Choroid plexus epithelial cell (primary cell): ENCODE results near the gene MT1G.
"Not testable (repeated sequence)": the region's sequence is repeated elsewhere in the genome, so short reads cannot be mapped to it uniquely, and the experiment has no call there.

ENCODE experiments used
- DNase-seq: peaks from one replicate; pipeline ENCODE4 v3.0.0-alpha.2; 2010; ENCODE audit warnings: low read depth
- H3K4me3 ChIP-seq: 2 replicates; pipeline ENCODE4 v1.5.1; 2011; ENCODE audit warnings: low read depth, mild to moderate bottlenecking, control low read depth, low read length, moderate library complexity
- CTCF ChIP-seq: conservative IDR thresholded peaks from 2 replicates; pipeline ENCODE4 v1.5.1; 2011; ENCODE audit warnings: low read depth, mild to moderate bottlenecking, control low read depth, inconsistent platforms, low read length, moderate library complexity

Gene MT1G

DNA sequence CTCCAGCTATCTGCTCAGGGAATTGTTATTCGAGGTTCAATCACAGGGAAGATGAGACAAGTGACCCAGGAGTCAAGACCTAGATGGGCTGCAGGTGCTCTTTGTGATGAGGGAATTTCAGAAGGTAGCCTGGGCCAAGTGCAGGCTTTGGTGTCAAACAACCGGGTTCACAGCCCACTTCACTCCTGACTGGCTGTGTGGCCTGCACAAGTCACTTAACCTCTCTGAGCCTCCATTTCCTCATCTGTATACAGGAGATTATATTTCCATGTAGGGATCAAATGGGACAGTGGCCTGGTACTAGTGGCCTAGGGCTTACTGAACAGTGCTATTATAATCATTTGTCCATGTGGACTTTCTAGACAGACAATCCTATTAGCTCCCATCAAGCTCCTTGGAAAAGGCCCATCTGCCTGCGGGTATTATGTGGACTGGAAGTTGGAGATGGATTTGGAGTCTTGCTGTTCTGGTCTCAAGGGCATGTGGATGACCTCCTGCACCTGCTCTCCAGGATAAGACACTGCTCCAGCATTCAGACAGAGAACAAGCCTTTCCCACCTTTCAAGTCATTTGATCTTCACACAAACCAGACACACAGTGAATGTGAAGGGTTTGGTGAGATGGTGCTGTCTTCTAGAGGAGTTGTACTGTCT lies 11.3 kb upstream of the MT1G start:
- DNase-seq, result no peak
- no peak for TF ChIP-seq CTCF
- no peak overlapping the region for H3K4me3 ChIP-seq

DNA sequence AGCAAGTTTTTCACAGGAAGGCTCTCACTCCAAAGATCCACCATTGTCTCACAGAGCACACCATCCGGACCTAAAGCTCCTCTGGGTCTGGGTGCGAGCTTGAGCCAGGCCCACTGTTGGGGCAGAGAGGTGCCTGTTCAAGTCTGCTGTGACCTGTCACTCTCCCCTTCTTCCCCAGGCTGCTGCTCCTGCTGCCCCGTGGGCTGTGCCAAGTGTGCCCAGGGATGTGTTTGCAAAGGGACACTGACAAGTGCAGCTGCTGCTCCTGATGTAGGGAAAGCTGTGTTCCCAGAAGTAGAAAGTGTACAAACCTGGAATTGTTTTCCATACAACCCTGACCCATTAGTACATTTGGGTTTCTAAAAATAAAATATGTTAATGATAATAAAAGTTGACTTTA lies 9.6 kb upstream of the MT1G start:
- H3K4me3 ChIP-seq, result no peak overlapping the region
- no peak for DNase-seq
- no peak for TF ChIP-seq CTCF

DNA sequence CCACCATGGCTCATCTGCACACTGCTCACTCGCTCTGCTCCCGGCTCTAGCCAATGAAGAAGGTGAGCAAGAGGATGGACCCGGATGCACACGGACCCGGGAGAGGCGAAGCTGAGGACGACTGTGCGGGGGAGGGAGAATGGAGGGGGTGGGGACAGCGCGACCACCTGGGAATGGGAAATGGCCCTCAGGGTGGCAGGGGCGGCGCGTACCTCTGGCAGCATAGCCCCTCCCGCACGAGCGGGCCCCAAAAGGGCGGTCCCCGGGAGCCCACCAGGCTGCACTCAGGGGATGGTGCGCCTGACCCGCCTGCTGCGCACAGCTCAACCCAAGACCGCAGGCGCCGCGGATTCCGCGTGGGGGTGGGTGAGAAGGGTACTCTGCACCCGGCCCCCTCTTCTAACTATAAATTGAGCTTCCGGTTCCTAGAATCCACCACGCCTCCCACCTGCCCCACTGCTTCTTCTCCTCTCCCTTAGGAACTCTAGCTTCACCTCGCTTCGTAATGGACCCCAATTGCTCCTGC lies 7.9 kb upstream of the MT1G start:
- no peak for DNase-seq
- H3K4me3 ChIP-seq, result peak overlapping the region; percentile 30
- TF ChIP-seq CTCF, result no peak

GRCh38 chr16:56674570-56674969 lies 6.7 kb upstream of the MT1G start:
- H3K4me3 ChIP-seq, DNase-seq: not testable (repeated sequence)

DNA sequence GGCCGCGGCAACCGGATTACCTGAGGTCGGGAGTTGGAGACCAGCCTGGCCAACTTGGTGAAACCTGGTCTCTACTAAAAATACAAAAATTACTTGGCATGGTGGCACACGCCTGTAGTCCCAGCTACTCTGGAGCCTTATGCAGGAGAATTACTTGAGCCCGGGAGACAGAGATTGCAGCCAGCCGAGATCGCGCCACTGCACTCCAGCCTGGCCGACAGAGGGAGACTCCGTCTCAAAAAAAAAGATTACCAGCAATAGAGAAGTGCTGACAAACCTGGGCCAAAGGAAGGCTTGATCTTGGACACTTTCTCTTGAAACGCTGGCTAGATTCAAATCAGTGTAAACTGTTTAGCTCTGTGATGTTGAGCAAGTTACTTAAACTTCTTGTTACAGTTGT lies 6.1 kb upstream of the MT1G start:
- TF ChIP-seq CTCF, result peak; percentile 76

DNA sequence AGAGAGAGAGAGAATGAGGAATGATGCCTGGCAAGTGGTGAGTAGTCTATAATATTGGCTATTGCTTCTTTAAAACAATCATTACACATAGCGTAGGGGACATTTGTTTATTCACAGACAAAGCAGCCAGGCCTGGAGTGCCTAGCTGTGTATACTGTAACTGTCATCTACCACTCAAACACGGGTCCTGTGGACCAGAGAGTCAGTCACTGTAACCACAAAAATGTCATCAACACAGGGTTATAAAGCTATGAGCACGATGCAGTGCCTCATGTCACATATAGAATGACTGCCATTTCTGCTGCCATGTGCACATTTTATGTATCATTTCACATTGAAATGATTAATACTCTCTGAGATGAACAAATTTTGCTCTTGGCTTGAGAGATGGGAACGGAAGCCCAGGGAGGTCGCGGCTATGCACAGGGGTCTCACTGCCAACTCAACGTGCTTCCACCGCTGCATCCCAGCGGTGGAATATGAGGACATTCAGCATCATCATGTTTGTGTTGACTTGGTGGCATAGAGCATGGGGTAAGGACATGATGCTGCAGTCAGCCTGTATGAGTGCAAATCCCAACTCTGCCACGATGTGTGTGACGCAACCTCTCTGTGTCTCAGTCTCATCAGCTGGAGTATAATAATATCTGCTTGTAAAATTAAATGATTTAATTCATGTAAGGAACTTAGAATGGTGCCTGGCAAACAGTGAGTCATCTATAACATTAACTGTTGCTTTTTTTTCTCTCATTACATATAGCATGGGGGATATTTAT lies 5.1 kb upstream of the MT1G start:
- DNase-seq, result no peak
- no peak for TF ChIP-seq CTCF
- H3K4me3 ChIP-seq, result no peak overlapping the region

More for the DNA sequence above, 6.1 kb upstream of the MT1G start:
- peak; percentile 58 for DNase-seq
- no peak overlapping the region for H3K4me3 ChIP-seq

GRCh38 chr16:56672171-56672570 lies 4.3 kb upstream of the MT1G start:
- not testable (repeated sequence) for H3K4me3 ChIP-seq

GRCh38 chr16:56671691-56672090 lies 3.8 kb upstream of the MT1G start:
- not testable (repeated sequence) for H3K4me3 ChIP-seq, DNase-seq

More at GRCh38 chr16:56672171-56672570, 4.3 kb upstream of the MT1G start:
- not testable (repeated sequence) for DNase-seq
